ENCODE measurements around the gene GRIK4.
"Not testable (repeated sequence)": the region's sequence is repeated elsewhere in the genome, so short reads cannot be mapped to it uniquely, and the experiment has no call there.

The GRIK4 gene

DNA sequence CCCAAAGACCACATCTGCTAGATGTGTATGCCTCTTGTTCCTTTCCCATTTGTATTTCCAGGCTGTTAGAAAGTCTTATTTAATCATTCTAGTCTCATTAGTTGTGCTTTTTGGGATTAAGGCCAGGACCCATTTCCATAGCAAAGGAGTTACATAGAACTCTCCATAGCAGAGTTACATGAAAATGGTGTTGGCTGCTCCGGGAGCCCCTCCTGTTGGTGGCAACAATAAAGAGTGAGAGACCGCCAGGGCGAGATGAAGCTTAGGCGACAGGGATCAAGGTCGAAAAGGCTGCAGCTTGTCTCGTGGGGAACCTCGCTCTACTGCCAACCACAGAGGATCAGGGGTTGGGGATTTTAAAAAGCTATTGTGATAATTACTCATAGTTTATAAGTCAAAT, 58.3 kb downstream of the GRIK4 start:
- no peak for DNase-seq (ENCODE audit: low read depth in 1 of 2, low spot score in 1 of 2)

DNA sequence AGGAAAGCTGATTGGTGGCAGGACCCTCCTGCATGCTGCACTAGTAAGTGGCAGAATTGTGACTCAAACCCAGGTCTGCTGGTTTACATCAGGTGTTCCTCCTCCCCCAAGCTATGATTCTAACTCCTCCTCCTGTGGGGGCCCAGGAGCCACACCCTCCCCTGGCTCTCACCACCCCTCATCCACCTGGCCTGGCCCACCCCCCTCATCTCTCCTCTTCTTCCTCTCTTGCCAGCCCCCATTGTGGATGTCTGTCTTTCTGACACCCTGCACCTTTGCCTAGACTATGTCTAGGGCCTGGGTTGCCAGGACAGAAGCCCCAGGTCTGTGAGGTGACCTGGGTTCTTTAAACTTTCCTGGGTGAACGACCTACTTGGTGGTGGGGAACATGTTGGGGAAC, 59.9 kb downstream of the GRIK4 start:
- DNase-seq (ENCODE audit: low read depth in 1 of 2, low spot score in 1 of 2), result no peak

- no peak for DNase-seq (ENCODE audit: low read depth in 1 of 2, low spot score in 1 of 2)
Measured at GRCh38 chr11:120573756-120574354, 62.3 kb downstream of the GRIK4 start.

- DNase-seq (ENCODE audit: low read depth in 1 of 2, low spot score in 1 of 2), result no peak
Measured at GRCh38 chr11:120574876-120575275, 63.3 kb downstream of the GRIK4 start.

DNA sequence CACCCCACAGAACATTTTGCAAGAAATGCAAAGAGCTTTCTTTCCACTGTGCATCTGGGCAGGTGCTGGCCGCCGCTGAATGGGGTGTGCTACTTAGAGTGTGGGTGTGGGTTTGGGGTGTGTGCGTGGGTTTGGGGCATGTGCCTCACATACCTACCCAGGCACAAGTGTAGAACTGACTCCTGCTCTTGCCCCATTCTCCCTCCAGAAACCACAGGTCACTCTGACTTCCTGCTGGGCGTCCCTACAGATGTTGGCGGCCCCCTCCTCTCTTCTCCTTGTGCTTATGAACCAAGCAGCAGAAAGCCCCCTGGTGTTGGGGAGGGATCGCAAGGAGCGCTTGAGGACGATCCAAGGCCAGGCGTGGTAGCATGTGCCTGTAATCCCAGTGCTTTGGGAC, 63.9 kb downstream of the GRIK4 start:
- DNase-seq (ENCODE audit: low read depth in 1 of 2, low spot score in 1 of 2), result no peak

GRCh38 chr11:120576606-120577005, 65.1 kb downstream of the GRIK4 start:
- no peak for DNase-seq (ENCODE audit: low read depth in 1 of 2, low spot score in 1 of 2)

DNA sequence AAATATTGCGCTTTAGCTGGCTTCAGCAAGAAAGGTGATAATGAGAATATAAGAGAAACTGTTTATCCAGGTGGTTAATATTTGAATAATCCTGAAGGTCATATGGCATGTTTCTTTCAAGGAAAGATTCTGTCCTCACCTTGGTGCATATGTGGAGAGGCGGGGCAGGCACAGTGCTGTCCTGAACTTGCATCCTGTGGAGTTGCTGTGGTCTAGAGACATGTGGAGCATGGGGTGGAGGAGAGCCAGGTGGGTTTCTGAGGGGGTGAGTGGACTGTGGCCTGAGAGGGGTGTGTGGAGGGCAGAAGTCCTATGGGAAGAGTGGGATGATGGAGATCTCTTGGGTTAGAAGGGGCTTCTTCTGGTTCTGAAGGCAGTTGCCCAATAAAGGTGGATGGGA, 65.5 kb downstream of the GRIK4 start:
- DNase-seq (ENCODE audit: low read depth in 1 of 2, low spot score in 1 of 2), result no peak

DNA sequence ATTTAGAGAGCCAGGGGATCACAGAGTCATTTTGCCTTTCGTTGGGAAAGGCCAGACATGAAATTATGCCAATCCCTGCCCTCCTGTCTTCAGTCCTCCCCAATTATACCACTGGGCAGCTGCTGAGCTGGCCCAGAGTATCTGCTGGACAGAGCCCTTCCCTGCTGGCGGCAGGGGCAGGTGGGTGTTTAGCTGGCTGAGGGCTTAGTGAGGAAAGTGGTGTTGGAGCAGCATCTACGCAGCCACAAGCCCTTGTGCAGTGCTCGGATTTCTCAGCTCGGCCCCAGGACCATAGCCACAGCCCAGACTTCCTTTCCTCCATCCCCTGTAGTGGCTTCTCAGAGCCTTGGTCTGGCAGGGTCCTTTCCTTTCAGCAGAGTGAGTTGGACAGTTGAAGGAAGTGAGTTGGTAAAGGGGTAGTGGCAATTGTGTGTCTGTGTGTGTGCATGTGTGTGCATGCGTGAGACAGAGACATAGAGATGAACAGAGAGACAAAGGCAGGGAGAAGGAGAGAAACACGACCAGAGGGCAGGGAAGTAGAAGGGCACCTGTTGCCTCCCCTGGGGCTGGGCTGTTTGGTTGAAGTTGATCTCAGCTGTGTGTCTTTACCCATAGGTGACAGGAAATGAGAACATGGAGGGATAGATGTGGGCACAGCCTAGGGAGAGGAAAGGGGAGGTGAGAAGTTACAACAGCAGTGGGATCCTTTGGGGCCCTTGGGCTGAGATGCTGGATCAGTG, 66.2 kb downstream of the GRIK4 start:
- DNase-seq (ENCODE audit: low read depth in 1 of 2, low spot score in 1 of 2), result no peak

- no peak for DNase-seq (ENCODE audit: low read depth in 1 of 2, low spot score in 1 of 2)
Measured at GRCh38 chr11:120578596-120579154, 67.1 kb downstream of the GRIK4 start.

- DNase-seq (ENCODE audit: low read depth in 1 of 2, low spot score in 1 of 2), result no peak
Measured at GRCh38 chr11:120579611-120580031, 68.1 kb downstream of the GRIK4 start.

DNA sequence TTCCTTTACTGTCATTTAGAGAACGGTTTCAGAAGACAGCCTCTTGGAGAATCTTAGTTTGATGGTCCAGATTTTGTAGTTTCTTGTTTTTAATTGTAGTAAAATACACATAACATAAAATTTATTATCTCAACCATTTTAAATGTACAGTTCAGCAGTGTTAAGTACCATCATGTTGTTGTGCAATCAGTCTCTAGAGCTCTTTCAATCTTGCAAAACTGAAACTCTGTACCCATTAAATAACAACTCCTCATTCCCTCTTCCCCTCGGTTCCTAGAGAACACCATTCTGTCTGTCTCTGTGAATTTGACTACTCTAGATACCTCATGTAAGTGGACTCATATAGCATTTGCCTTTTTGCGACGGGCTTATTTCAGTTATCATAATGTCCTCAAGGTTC, 69.8 kb downstream of the GRIK4 start:
- no peak for DNase-seq (ENCODE audit: low read depth in 1 of 2, low spot score in 1 of 2)

GRCh38 chr11:120582535-120582934, 71.0 kb downstream of the GRIK4 start:
- DNase-seq (ENCODE audit: low read depth in 1 of 2, low spot score in 1 of 2), result not testable (repeated sequence)

DNA sequence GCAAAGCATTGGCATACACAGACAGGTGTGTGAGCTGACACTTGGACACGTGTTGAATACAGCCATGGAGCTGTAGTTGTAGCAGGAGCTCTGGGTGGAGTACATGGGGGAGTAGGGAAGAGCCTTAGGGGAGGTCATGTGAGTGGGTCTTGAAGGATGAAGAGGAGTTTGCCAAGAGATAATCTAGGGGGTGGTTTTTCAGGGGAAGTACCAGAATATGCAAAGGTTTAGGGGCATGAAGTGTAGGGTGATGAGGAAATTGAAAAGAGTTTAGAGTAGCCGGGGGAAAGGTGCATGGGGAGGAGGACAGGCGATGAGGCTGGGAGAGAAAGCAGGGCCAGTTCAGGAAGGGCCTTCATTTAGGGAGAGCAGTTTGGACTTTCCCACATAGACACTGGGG, 74.5 kb downstream of the GRIK4 start:
- DNase-seq (ENCODE audit: low read depth in 1 of 2, low spot score in 1 of 2), result no peak

GRCh38 chr11:120586728-120587127, 75.2 kb downstream of the GRIK4 start:
- no peak for DNase-seq (ENCODE audit: low read depth in 1 of 2, low spot score in 1 of 2)

DNA sequence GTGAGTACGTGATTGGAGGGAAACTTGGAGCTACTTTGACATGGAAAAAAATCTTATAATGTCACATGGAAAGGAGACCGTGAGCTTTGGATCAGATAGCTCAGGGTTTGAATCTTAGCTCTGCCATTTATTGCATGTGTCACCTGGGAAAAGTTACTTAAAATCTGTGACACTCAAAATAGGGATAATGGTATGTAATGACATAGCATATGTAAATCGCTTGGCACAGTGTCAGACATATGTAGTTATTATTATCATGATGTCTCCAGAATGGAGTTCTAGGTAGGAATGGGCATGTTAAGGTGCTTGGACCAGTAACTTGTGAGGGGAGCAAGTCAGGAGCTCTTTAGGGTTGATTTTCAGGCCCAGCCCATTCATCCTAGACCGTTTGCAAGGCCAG, 75.8 kb downstream of the GRIK4 start:
- no peak for DNase-seq (ENCODE audit: low read depth in 1 of 2, low spot score in 1 of 2)

- DNase-seq (ENCODE audit: low read depth in 1 of 2, low spot score in 1 of 2), result no peak
Measured at GRCh38 chr11:120589376-120589775, 77.8 kb downstream of the GRIK4 start.

DNA sequence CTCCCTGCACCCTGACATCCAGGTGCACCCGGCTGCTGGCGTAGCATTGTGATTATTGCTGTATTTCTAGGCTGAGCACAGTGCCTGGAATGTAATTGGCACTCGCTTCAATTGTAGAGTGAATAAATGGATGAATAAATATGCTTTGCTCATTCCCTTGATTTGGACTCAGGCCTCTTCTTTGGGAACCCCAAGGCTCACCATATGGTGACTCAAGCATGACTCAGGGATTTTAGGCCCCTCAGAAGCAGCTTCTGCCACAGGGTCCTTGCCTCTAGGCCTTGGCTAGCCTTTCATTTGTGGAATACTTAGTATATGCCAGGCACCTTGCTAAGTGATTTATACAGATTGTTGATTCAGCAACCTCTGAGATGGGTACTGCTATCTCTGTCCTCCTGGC, 78.9 kb downstream of the GRIK4 start:
- DNase-seq (ENCODE audit: low read depth in 1 of 2, low spot score in 1 of 2), result no peak

DNA sequence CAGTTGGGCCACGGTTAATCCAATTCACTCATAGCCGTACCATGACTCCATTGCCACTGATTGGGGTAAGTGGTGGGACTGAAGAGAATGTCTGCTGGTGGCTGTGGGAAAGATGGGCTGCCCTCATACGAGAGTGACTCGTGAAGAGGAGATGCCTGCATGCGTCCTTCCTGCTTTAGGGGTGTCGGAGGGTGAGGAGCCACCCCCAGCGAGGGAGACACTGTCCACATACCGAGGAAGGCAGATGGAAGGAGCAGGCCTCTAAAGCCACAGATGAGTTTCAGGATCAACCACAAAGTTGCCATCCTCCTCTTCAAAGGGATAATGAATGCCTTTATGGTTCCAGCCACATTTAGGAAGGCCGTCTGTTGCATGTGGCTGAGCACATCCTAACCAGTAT, 83.2 kb downstream of the GRIK4 start:
- no peak for DNase-seq (ENCODE audit: low read depth in 1 of 2, low spot score in 1 of 2)

DNA sequence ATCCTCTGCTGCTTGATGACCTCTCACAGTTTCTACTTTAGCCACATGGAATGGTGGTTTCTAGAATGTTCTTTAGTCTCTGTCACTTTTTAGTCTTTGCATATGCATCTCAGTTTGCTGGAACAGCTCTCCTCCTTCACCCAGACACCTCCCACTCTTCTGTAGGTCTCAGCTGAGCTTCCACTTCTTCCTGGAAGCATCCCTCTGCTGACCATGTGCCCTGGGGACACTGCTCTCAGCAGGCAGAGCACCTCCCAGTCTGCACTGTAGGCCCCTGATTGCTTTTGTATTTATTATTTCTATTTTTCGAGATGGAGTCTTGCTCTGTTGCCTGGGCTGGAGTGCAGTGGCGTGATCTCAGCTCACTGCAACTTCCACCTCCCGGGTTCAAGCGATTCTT, 84.0 kb downstream of the GRIK4 start:
- DNase-seq (ENCODE audit: low read depth in 1 of 2, low spot score in 1 of 2), result no peak

GRCh38 chr11:120597250-120598215, 86.0 kb downstream of the GRIK4 start:
- no peak for DNase-seq (ENCODE audit: low read depth in 1 of 2, low spot score in 1 of 2)

- no peak for DNase-seq (ENCODE audit: low read depth in 1 of 2, low spot score in 1 of 2)
Measured at GRCh38 chr11:120598517-120599257, 87.1 kb downstream of the GRIK4 start.

Data from activated CD4-positive, alpha-beta T cell treated with anti-CD3 and anti-CD28 coated beads, Interleukin-2, amount 50 U/mL, for 24 hours (primary cell).